ENCODE data around the gene CSF2. TPM values are rescaled to one million over a fixed set of nuclear protein-coding genes. Genes with fewer than 3 reads are reported as not detected.

CSF2 gene
- polyA plus RNA-seq, 1 donor (not counting 4 experiments of a cell fraction or from before 2014, with no cell fraction given) = 7.2 TPM

- peaks cover 3% of the 10 kb centered on the region for H3K27me3 ChIP-seq (ENCODE audit: control insufficient read depth, extremely low read depth, insufficient read depth, low read length)
- peaks cover 43% of the 10 kb centered on the region for H3K4me1 ChIP-seq (ENCODE audit: control insufficient read depth, extremely low read depth, insufficient read depth, low read length)
- H3K9me3 ChIP-seq (ENCODE audit: control insufficient read depth, low read depth, low read length) = no peaks in the 10 kb centered on the region
- no peak overlapping the region for H3K9ac ChIP-seq (ENCODE audit: control insufficient read depth, extremely low read depth, insufficient read depth, low read length)
- no peak for TF ChIP-seq EZH2 (IDR thresholded peaks at IDR 0.05; ENCODE audit: low read length)
- TF ChIP-seq, protein P1, sequence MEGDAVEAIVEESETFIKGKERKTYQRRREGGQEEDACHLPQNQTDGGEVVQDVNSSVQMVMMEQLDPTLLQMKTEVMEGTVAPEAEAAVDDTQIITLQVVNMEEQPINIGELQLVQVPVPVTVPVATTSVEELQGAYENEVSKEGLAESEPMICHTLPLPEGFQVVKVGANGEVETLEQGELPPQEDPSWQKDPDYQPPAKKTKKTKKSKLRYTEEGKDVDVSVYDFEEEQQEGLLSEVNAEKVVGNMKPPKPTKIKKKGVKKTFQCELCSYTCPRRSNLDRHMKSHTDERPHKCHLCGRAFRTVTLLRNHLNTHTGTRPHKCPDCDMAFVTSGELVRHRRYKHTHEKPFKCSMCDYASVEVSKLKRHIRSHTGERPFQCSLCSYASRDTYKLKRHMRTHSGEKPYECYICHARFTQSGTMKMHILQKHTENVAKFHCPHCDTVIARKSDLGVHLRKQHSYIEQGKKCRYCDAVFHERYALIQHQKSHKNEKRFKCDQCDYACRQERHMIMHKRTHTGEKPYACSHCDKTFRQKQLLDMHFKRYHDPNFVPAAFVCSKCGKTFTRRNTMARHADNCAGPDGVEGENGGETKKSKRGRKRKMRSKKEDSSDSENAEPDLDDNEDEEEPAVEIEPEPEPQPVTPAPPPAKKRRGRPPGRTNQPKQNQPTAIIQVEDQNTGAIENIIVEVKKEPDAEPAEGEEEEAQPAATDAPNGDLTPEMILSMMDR (optimal IDR thresholded peaks at IDR 0.05 in 1 of 3, IDR thresholded peaks at IDR 0.05 in 1 of 3, conservative IDR thresholded peaks at IDR 0.05 in 1 of 3; ENCODE audit: extremely low read depth in 1 of 3, insufficient read depth in 2 of 3, low read length in 3 of 3) = no peak
- H3K36me3 ChIP-seq (ENCODE audit: control insufficient read depth in 2 of 2, extremely low read depth in 1 of 2, insufficient read depth in 2 of 2, low read length in 2 of 2) = no peaks in the 10 kb centered on the region
- no peaks in the 10 kb centered on the region for H3K79me2 ChIP-seq (ENCODE audit: control insufficient read depth, insufficient read depth, low read length)
- H3K4me2 ChIP-seq (ENCODE audit: control insufficient read depth, extremely low read depth, insufficient read depth, low read depth, low read length) = no peak overlapping the region
- DNase-seq (ENCODE audit: low read depth, low spot score) = no peak
- no peak for FAIRE-seq
- no peaks in the 10 kb centered on the region for H4K20me1 ChIP-seq (ENCODE audit: control insufficient read depth, extremely low read depth, insufficient read depth, low read length)
- H3K4me3 ChIP-seq (ENCODE audit: control insufficient read depth in 2 of 3, extremely low read depth in 1 of 3, insufficient read depth in 2 of 3, low read depth in 1 of 3, low read length in 3 of 3) = no peak overlapping the region
- no peaks in the 10 kb centered on the region for H3K9me1 ChIP-seq (ENCODE audit: control insufficient read depth, extremely low read depth, insufficient read depth, low read length)
- no peak overlapping the region for H3K27ac ChIP-seq (ENCODE audit: control insufficient read depth, insufficient read depth, low read length)
- dilution Hi-C loops (cut with MboI; ENCODE audit: extremely low pct_ligation_motif_present, low sequenced_read_pairs) = no loop called here
- H2AFZ ChIP-seq (ENCODE audit: control insufficient read depth, low read length) = no peak overlapping the region
Measured at GRCh38 chr5:132089363-132089762, 15.8 kb downstream of the CSF2 start.

- FAIRE-seq (peak; percentile 80), DNase-seq (ENCODE audit: low read depth, low spot score) (peak; percentile 92)
- no peak overlapping the region for H2AFZ ChIP-seq (ENCODE audit: control insufficient read depth, low read length)
- no peak overlapping the region for H3K9ac ChIP-seq (ENCODE audit: control insufficient read depth, extremely low read depth, insufficient read depth, low read length)
- peaks cover 50% of the 10 kb centered on the region for H3K4me1 ChIP-seq (ENCODE audit: control insufficient read depth, extremely low read depth, insufficient read depth, low read length)
- peaks cover 3% of the 10 kb centered on the region for H3K27me3 ChIP-seq (ENCODE audit: control insufficient read depth, extremely low read depth, insufficient read depth, low read length)
- TF ChIP-seq, protein P1 (optimal IDR thresholded peaks at IDR 0.05 in 1 of 3, IDR thresholded peaks at IDR 0.05 in 1 of 3, conservative IDR thresholded peaks at IDR 0.05 in 1 of 3; ENCODE audit: extremely low read depth in 1 of 3, insufficient read depth in 2 of 3, low read length in 3 of 3) = no peak
- no peak for TF ChIP-seq EZH2 (IDR thresholded peaks at IDR 0.05; ENCODE audit: low read length)
- H3K4me3 ChIP-seq (ENCODE audit: control insufficient read depth in 2 of 3, extremely low read depth in 1 of 3, insufficient read depth in 2 of 3, low read depth in 1 of 3, low read length in 3 of 3) = no peak overlapping the region
- no peaks in the 10 kb centered on the region for H4K20me1 ChIP-seq (ENCODE audit: control insufficient read depth, extremely low read depth, insufficient read depth, low read length)
- no peaks in the 10 kb centered on the region for H3K36me3 ChIP-seq (ENCODE audit: control insufficient read depth in 2 of 2, extremely low read depth in 1 of 2, insufficient read depth in 2 of 2, low read length in 2 of 2)
- H3K79me2 ChIP-seq (ENCODE audit: control insufficient read depth, insufficient read depth, low read length) = no peaks in the 10 kb centered on the region
- dilution Hi-C loops (cut with MboI; ENCODE audit: extremely low pct_ligation_motif_present, low sequenced_read_pairs) = no loop called here
- H3K27ac ChIP-seq (ENCODE audit: control insufficient read depth, insufficient read depth, low read length) = peak overlapping the region; percentile 19
- no peaks in the 10 kb centered on the region for H3K9me3 ChIP-seq (ENCODE audit: control insufficient read depth, low read depth, low read length)
- H3K9me1 ChIP-seq (ENCODE audit: control insufficient read depth, extremely low read depth, insufficient read depth, low read length) = no peaks in the 10 kb centered on the region
- H3K4me2 ChIP-seq (ENCODE audit: control insufficient read depth, extremely low read depth, insufficient read depth, low read depth, low read length) = no peak overlapping the region
Measured at GRCh38 chr5:132090107-132090506, 16.5 kb downstream of the CSF2 start.

All from keratinocyte (primary cell).